Measurements from ENCODE around the gene SDHA. TPM values are rescaled to one million over a fixed set of nuclear protein-coding genes. Genes with fewer than 3 reads are reported as not detected.
"Not testable (repeated sequence)": the region's sequence is repeated elsewhere in the genome, so short reads cannot be mapped to it uniquely, and the experiment has no call there.

SDHA gene
- total and polyA plus RNA-seq, 4 donors, result 60.0 to 105 (median 91.4) TPM

- not testable (repeated sequence) for H3K27ac ChIP-seq (ENCODE audit: low read depth in 1 of 2, low read length in 1 of 2); H3K4me3 ChIP-seq; H3K36me3 ChIP-seq (ENCODE audit: control insufficient read depth in 4 of 4, insufficient read depth in 4 of 4, low read length in 4 of 4); H3K27me3 ChIP-seq (ENCODE audit: control insufficient read depth in 3 of 3, insufficient read depth in 3 of 3, low read length in 2 of 3); H3K9ac ChIP-seq (ENCODE audit: insufficient read depth in 1 of 2, low read length in 2 of 2); H3K9me3 ChIP-seq (ENCODE audit: control insufficient read depth in 4 of 4, insufficient read depth in 3 of 4, low read length in 3 of 4); ATAC-seq (ENCODE audit: insufficient read depth, low FRiP score); DNase-seq; H3K4me1 ChIP-seq (ENCODE audit: control insufficient read depth in 5 of 5, insufficient read depth in 5 of 5, low read length in 5 of 5)
- 89 to 95% methylated on average over 21 of the region's 21 CpGs for WGBS, 2 donors
These were observed 82.7 kb downstream of the SDHA start for GRCh38 chr5:300691-301435.

- not testable (repeated sequence) for H3K27me3 ChIP-seq (ENCODE audit: control insufficient read depth in 3 of 3, insufficient read depth in 3 of 3, low read length in 2 of 3); H3K9me3 ChIP-seq (ENCODE audit: control insufficient read depth in 4 of 4, insufficient read depth in 3 of 4, low read length in 3 of 4); H3K9ac ChIP-seq (ENCODE audit: insufficient read depth in 1 of 2, low read length in 2 of 2); DNase-seq; H3K4me1 ChIP-seq (ENCODE audit: control insufficient read depth in 5 of 5, insufficient read depth in 5 of 5, low read length in 5 of 5); H3K4me3 ChIP-seq; ATAC-seq (ENCODE audit: insufficient read depth, low FRiP score); H3K27ac ChIP-seq (ENCODE audit: low read depth in 1 of 2, low read length in 1 of 2)
- WGBS, 2 donors, result 73 to 92% methylated on average over 8 of the region's 8 CpGs
- peaks cover 0 to 14% (median 1%) of the 10 kb centered on the region in 4 donors for H3K36me3 ChIP-seq (ENCODE audit: control insufficient read depth in 4 of 4, insufficient read depth in 4 of 4, low read length in 4 of 4)
These were observed 84.3 kb downstream of the SDHA start for GRCh38 chr5:302416-302815.

- Histone ChIP-seq H3K9ac (ENCODE audit: insufficient read depth in 1 of 2, low read length in 2 of 2) (no peak overlapping the region), H3K36me3 (ENCODE audit: control insufficient read depth in 4 of 4, insufficient read depth in 4 of 4, low read length in 4 of 4) (peaks cover 0 to 19% (median 2%) of the 10 kb centered on the region in 4 donors), H3K9me3 (ENCODE audit: control insufficient read depth in 4 of 4, insufficient read depth in 3 of 4, low read length in 3 of 4) (no peaks in the 10 kb centered on the region), H3K27ac (ENCODE audit: low read depth in 1 of 2, low read length in 1 of 2) (no peak overlapping the region), H3K4me3 (no peak overlapping the region), H3K27me3 (ENCODE audit: control insufficient read depth in 3 of 3, insufficient read depth in 3 of 3, low read length in 2 of 3) (no peaks in the 10 kb centered on the region), H3K4me1 (ENCODE audit: control insufficient read depth in 5 of 5, insufficient read depth in 5 of 5, low read length in 5 of 5) (peaks cover 0 to 9% (median 0%) of the 10 kb centered on the region in 5 donors)
- no peak for TF ChIP-seq CTCF (IDR thresholded peaks at IDR 0.05; ENCODE audit: control extremely low read depth, extremely low read depth)
- DNase-seq, result no peak
- 74 to 86% methylated on average over 8 of the region's 8 CpGs for WGBS, 2 donors
- no peak for ATAC-seq (ENCODE audit: insufficient read depth, low FRiP score)
These were observed 84.8 kb downstream of the SDHA start for GRCh38 chr5:302966-303365.

- H3K27me3 ChIP-seq (ENCODE audit: control insufficient read depth in 3 of 3, insufficient read depth in 3 of 3, low read length in 2 of 3); H3K4me1 ChIP-seq (ENCODE audit: control insufficient read depth in 5 of 5, insufficient read depth in 5 of 5, low read length in 5 of 5); H3K4me3 ChIP-seq; H3K27ac ChIP-seq (ENCODE audit: low read depth in 1 of 2, low read length in 1 of 2); H3K9ac ChIP-seq (ENCODE audit: insufficient read depth in 1 of 2, low read length in 2 of 2); DNase-seq; H3K9me3 ChIP-seq (ENCODE audit: control insufficient read depth in 4 of 4, insufficient read depth in 3 of 4, low read length in 3 of 4); ATAC-seq (ENCODE audit: insufficient read depth, low FRiP score): not testable (repeated sequence)
- 85 to 93% methylated on average over 8 of the region's 8 CpGs for WGBS, 2 donors
- H3K36me3 ChIP-seq (ENCODE audit: control insufficient read depth in 4 of 4, insufficient read depth in 4 of 4, low read length in 4 of 4), result peaks cover 0 to 20% (median 2%) of the 10 kb centered on the region in 4 donors
These were observed 85.6 kb downstream of the SDHA start for GRCh38 chr5:303741-304140.

- ATAC-seq (ENCODE audit: insufficient read depth, low FRiP score), result no peak
These were observed 86.9 kb downstream of the SDHA start for GRCh38 chr5:305050-305449.

More at GRCh38 chr5:305050-305449, 86.9 kb downstream of the SDHA start:
- H3K27ac ChIP-seq (ENCODE audit: low read depth in 1 of 2, low read length in 1 of 2), result no peak overlapping the region
- no peak for TF ChIP-seq CTCF (IDR thresholded peaks at IDR 0.05; ENCODE audit: control extremely low read depth, extremely low read depth)
- H3K36me3 ChIP-seq (ENCODE audit: control insufficient read depth in 4 of 4, insufficient read depth in 4 of 4, low read length in 4 of 4), result peaks cover 0 to 29% (median 2%) of the 10 kb centered on the region in 4 donors
- no peaks in the 10 kb centered on the region for H3K27me3 ChIP-seq (ENCODE audit: control insufficient read depth in 3 of 3, insufficient read depth in 3 of 3, low read length in 2 of 3)
- H3K4me3 ChIP-seq, result no peak overlapping the region
- no peak for DNase-seq
- no peak overlapping the region for H3K9ac ChIP-seq (ENCODE audit: insufficient read depth in 1 of 2, low read length in 2 of 2)
- H3K9me3 ChIP-seq (ENCODE audit: control insufficient read depth in 4 of 4, insufficient read depth in 3 of 4, low read length in 3 of 4), result no peaks in the 10 kb centered on the region
- WGBS, 2 donors, result 91 to 93% methylated on average over 9 of the region's 9 CpGs
- H3K4me1 ChIP-seq (ENCODE audit: control insufficient read depth in 5 of 5, insufficient read depth in 5 of 5, low read length in 5 of 5), result peaks cover 0 to 11% (median 0%) of the 10 kb centered on the region in 5 donors
